OCI-LY3 (cell line): Measurements from ENCODE around the gene INPP5A.

Experiments used
- EZH2phosphoT487 ChIP-seq: fragments of 200-600 bp; shearing (Covaris generic); IDR thresholded peaks from 2 replicates; pipeline ENCODE4 v1.6.1; 2018; ENCODE audit warnings: antibody characterized with exemption, mixed run types, low read depth
- TF ChIP-seq, protein P1 (sequence below): fragments of 200-600, 300-600 bp; sonication (generic); IDR thresholded peaks from 2 replicates; pipeline ENCODE4 v1.5.1; 2014; ENCODE audit warnings: antibody characterized with exemption, low read length, low read depth

DNA sequence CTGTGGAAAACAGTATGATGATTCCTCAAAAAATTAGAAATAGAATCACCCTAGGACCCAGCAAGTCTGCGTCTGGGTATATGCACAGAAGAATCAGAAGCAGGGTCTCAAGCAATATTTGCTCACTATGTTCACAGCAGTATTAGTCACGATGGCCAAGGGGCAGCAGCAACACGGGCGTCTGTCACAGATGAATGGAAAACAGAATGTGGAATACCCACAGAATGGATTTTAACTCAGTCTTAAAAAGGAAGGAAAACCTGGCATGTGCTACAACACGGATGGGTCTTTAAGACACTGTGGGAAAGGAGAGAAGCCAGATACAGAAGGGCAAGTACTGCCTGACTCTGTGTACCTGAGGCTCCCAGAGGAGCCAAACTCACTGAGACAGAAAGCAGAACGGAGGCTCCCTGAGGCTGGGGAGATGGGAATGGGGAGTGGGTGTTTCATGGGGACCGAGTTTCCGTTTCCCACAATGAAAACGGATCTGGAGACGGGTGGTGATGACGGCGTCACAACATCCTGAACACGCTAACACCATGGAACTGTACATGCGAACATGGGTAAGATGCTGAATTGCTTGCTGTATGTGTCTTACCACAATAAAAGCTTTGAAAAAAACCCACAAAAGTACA lies 36.7 kb upstream of the INPP5A start:
- TF ChIP-seq, protein P1, sequence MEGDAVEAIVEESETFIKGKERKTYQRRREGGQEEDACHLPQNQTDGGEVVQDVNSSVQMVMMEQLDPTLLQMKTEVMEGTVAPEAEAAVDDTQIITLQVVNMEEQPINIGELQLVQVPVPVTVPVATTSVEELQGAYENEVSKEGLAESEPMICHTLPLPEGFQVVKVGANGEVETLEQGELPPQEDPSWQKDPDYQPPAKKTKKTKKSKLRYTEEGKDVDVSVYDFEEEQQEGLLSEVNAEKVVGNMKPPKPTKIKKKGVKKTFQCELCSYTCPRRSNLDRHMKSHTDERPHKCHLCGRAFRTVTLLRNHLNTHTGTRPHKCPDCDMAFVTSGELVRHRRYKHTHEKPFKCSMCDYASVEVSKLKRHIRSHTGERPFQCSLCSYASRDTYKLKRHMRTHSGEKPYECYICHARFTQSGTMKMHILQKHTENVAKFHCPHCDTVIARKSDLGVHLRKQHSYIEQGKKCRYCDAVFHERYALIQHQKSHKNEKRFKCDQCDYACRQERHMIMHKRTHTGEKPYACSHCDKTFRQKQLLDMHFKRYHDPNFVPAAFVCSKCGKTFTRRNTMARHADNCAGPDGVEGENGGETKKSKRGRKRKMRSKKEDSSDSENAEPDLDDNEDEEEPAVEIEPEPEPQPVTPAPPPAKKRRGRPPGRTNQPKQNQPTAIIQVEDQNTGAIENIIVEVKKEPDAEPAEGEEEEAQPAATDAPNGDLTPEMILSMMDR, result no peak
- no peak for TF ChIP-seq EZH2phosphoT487
